Measurements from ENCODE around the gene TEPSIN.

GRCh38 chr17:81199482-81199830, 39.4 kb downstream of the TEPSIN start:
- TF ChIP-seq CTCF (IDR thresholded peaks at IDR 0.05) (no peak), EP300 (IDR thresholded peaks at IDR 0.05) (no peak), POLR2A (IDR thresholded peaks at IDR 0.05) (no peak)

Measured in upper lobe of left lung (tissue), 4 donors.